RKO (cell line): ENCODE data around the gene GPR108.
"Not testable (repeated sequence)": the region's sequence is repeated elsewhere in the genome, so short reads cannot be mapped to it uniquely, and the experiment has no call there.

Source experiments
- DNase-seq: peaks from one replicate; pipeline ENCODE4 v3.0.0-alpha.2; 2016; ENCODE audit warnings: low spot score

Gene GPR108

GRCh38 chr19:6761053-6761676, 23.8 kb upstream of the GPR108 start:
- peak; percentile 21 for DNase-seq

GRCh38 chr19:6760606-6761005, 23.2 kb upstream of the GPR108 start:
- DNase-seq: no peak

DNA sequence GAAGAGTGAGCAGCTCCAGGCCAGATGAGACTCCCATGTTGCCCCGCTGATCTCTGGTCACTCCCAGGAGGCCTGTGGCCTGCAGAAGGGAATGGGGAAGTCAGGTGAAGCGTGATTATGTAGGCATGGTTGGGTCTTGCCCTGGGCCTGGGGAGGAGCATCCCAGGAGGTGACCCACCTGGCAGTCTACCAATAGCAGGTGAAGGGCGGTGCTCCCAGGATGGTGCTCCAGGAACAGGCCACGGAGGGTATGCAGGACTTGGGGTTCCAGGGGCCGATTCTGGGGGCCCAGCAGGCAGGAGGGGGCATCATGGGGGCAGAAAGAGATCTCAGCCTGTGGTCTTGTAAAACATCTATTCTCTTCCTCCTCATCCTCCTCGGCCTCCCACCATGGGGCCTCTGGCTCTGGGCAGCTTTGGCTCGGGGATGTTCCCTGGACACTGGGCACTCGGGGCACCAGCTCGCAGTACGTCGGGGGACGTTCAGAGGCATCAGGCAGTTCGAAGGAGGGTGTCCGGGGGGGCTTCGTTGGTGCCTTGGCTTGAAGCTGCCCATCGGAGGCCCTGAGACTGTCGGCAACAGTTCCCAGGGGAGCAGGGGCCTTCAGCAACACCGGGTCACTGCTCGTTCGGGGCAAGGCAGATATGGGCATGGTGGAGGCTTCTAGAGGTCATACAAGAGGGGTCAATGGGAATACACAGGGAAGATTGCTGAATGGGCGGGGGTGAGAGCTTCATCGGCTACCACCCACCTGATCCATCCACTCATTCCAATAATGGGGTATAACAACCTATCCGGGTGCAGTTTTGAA, 17.5 kb upstream of the GPR108 start:
- DNase-seq: no peak

DNA sequence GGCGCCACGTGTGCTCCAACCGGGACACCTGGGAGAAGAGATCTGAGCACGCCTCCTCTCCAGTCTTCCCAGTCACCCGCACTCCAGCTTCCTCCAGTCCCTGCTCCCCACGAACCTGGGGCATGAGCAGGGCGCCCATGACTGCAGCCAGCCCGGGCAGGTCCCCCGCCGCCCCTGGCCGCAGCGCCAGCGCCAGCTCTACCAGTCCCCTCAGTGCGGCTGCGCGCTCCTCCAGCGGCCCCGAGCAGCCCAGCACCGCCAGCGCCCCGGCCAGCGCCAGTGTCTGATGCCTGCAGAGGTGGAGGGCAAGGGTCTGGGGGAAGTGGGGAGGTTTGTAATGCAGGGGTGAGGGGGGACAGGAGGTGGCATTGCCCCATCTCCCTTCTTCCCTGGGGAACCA, 16.8 kb upstream of the GPR108 start:
- DNase-seq: no peak

DNA sequence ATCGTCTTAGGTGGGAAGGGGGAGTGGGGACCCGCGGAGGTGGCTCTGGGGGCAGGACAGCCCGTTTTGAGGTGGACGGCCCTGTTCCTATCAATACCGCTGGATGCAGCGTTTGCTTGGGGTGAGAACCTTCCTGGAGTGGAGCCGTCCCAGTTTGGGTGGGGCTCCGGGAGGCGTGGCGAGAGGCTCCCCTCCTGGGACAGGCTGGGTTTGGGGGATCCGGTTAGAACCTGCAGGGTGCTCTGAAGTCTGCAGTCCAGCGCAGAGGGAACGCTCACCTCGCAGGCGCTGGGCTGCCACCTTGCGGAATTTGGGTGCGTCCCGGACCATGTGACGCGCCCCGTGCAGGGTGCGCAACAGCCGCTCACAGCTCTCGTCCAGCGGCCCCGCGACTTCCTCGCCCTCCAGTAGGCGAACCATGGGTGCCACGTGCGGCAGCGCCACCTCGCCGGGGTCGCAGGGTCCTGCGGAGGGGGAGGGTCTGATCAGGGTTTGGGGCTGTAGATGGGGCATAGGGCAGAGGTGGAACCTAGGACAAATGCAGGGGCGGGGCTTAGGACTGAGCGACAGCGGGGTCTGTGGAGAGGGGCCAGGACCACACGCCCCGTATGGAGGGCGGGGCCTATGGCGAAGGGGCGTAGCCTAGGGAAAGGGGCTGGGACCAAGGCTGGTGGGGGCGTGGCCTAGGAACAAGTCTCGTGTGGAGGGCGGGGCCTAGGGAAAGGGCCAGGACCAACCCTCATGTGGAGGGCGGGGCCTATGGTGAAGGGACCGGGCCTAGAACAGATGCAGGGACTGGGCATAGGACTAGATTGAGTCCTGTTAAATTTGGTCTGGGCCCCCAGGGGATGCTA, 16.0 kb upstream of the GPR108 start:
- peak; percentile 45 for DNase-seq

DNA sequence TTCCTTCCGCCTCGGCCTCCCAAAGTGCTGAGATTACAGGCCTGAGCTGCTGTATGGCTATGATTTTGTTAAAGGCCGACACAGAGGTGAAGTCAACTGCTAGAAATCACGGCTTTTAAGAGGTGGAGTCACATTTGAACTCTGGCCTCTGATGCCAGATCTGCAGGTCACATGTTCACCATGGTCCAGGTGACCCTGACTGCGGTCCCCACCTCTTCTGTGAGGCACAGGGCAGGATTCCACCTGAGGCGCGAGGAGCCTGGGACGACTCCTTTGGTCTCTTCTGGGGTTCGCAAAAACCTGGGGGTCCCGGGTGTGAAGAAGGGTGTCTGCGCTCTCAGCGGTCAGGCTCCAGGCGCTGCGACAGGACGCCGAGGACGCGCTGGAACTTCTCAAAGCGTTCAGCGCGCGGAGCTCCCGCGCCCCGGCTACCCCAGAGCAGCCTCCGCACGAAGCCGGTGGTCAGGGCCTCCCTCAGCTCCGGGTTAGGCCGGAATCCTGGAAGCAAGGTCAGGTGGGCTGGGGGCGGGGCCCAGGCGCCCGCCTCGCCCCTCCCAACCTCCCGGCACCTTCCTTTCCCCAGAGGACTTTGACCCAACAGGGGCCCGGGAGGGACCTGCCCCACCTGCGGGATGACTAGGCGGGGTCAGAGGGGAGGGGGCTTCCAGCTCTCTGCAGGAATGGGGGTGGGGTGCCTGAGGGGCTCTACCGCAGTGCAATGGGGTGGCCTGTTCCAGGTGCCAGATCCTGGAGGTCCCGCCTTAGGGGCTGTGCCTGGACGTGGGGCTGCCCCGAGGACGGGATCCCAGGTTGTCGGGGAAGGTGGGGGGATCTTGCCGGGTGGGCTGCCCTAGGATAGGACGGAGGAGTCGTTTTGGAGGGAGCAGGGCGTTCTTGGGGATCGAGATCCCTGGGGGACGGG, 15.1 kb upstream of the GPR108 start:
- no peak for DNase-seq

- no peak for DNase-seq
Observed at GRCh38 chr19:6751189-6751588, 13.8 kb upstream of the GPR108 start.

DNA sequence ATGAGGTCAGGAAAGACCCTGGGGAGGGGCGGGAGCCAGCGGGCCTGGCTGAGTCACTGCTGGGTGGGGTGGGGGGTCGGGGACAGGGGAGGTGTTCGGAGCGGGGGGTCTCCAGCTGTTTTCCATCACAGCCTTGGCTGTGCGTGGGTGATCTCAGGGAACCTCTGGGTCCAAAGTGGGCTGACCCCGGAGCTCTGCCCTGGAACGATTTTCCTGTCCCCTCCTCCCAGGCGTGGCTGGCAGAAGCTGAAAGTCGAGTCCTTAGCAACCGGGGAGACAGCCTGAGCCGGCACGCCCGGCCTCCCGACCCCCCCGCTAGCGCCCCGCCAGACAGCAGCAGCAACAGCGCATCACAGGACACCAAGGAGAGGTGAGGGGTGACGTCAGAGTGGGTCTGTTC, 12.7 kb upstream of the GPR108 start:
- no peak for DNase-seq

- DNase-seq: not testable (repeated sequence)
Observed at GRCh38 chr19:6748543-6748942, 11.2 kb upstream of the GPR108 start.

- no peak for DNase-seq
Observed at GRCh38 chr19:6745965-6746364, 8.6 kb upstream of the GPR108 start.

DNA sequence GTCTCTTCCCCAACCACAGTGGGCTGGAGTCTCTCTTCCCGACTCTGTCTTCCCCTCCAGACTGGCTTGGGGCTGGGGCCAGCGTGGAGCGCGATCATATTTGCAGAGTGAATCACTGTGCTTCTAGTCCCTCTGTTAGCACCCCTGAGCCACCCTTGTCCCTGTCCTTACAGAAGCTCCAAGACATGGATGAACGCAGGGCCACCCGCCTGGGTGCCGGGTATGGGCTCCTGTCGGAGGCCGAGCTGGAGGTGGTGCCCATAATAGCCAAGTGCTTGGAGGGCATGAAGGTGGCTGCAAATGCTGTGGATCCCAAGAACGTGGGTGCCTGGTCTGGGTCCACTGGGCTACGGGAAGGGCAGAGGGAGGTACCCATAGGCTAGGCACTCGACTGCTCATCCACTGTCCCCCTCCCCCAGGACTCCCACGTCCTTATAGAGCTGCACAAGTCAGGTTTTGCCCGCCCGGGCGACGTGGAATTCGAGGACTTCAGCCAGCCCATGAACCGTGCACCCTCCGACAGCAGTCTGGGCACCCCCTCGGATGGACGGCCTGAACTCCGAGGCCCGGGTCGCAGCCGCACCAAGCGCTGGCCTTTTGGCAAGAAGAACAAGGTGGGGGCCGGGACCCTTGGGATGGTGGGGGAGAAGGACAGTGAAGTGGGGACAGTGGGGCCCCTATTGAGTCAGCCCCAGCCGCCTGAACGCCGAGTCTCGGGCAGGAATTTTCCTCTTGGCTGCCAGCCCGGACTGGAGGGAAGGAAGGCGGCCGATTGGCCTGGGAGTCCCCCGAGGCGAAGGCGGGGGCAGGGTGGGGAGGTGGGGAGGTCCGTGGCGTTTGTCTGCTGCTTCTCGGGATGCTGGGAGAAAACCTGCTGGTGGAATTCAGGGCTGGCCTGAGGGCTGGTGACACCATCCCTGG, 7.3 kb upstream of the GPR108 start:
- DNase-seq: no peak

GRCh38 chr19:6743714-6744380, 6.5 kb upstream of the GPR108 start:
- DNase-seq: no peak

- DNase-seq: no peak
Observed at GRCh38 chr19:6743066-6743465, 5.7 kb upstream of the GPR108 start.

DNA sequence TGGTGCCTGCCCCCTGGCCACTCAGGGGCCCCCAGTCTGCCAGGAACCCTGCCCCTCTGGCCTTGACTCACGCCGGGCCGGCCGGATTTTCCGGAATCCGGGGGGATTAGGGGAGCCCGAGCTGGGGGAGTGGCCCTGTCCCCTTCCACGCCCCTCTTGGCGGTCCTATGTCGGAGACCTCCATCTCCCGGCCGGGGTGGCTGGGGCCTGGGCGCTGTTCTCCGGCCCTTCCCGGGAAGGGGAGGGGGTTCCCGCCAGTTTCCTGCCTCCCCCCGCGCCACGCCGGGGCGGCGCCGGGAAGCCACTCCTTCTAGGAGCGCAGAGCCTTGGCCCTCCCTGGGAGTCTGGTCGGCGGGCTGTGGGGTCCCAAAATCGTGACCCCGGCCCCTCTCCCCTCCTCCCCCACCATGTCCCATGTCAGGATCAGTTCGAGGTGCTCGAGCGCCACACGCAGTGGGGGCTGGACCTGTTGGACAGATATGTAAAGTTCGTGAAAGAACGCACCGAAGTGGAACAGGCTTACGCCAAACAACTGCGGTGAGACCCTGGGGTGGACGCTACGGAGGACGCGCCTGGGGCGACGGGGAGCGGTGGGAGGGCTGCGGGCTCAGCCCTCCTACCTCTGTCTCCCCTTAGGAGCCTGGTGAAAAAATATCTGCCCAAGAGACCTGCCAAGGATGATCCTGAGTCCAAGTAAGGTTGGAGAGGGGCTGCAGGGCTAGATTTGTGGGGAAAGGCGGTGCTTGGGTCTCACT, 3.4 kb upstream of the GPR108 start:
- DNase-seq: peak; percentile 66

GRCh38 chr19:6739883-6740588, 2.7 kb upstream of the GPR108 start:
- DNase-seq: peak; percentile 38

DNA sequence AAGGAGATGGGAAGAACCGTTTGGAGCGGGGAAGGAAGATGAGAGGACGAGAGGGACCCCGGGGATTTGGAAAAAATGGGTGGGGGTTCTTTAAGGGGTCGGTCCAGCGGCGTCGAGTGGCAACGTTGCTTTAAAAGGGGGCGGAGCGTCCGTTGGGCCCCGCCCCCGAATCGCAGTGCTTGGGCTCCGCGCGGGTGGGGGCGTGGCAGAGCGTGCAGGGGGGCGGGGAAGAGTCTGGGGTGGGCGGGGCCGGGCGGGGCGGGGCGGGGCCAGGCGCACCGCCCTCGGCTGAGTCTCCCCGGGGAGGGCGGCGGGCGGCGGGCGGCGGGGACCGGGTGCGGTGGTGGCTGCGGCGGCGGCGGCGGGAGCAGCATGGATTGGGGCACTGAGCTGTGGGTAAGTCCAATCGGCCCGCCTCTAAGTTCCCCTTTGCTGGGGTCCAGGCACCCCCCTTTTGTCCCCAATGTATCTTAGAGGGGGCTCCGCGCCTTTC, 2.1 kb upstream of the GPR108 start, which contains the start of gene TRIP10:
TRIP10 (plus strand) TSS at position 291 of the 493 bp plus-strand sequence; CDS start at position 373, 82 bp downstream.
- DNase-seq: peak; percentile 80

DNA sequence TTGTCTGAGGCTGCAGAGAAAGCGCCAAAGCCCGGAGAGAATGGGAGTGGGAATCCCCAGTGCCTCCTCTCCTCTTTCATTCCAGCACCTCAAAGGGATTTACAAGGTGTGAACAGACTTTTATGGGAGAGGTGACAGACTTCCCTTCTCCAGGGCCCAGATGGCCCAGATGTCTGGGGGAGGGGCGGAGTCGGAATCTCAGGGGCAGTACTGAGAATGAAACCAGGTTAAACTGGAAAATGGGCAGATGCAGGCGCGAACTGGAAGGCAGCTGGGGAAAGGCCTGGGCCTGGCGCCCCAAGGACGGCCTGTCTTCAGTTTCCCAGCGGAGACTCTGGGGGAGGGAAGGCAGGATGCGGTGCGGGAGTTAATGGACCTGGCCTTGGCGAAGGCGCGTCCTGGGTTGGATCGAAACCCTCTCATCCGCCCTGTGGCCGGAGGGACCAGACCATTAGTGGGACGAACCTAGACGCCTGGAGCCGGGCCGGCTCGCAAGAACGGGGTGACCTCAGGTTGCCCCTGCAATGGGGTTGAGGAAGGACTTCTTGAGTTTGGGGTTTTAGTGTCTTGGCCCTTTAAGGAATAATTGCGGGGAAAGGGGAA, 1.5 kb upstream of the GPR108 start:
- no peak for DNase-seq
